Measurements from ENCODE around the gene DPYSL5.

GRCh38 chr2:26885651-26886329 is 37.9 kb downstream of the DPYSL5 start:
- TF ChIP-seq ATF2 (IDR thresholded peaks at IDR 0.05; ENCODE audit: low read length) (no peak), FOXM1 (IDR thresholded peaks at IDR 0.05; ENCODE audit: low read depth, low read length) (no peak), CTCF (IDR thresholded peaks at IDR 0.05 in 2 of 3, conservative IDR thresholded peaks at IDR 0.05 in 1 of 3; ENCODE audit: control insufficient read depth in 2 of 3, extremely low read depth in 1 of 3, insufficient read depth in 1 of 3, low read depth in 3 of 3, low read length in 3 of 3) (no peak), YY1 (IDR thresholded peaks at IDR 0.05; ENCODE audit: low read depth, low read length) (no peak), EZH2 (IDR thresholded peaks at IDR 0.05; ENCODE audit: borderline replicate concordance, control insufficient read depth, low read depth, low read length) (no peak), POLR2AphosphoS5 (IDR thresholded peaks at IDR 0.05; ENCODE audit: low read length) (no peak), POLR2A (IDR thresholded peaks at IDR 0.05; ENCODE audit: low read depth, low read length) (no peak), GABPA (IDR thresholded peaks at IDR 0.05; ENCODE audit: low read depth) (no peak), HDAC6 (IDR thresholded peaks at IDR 0.05; ENCODE audit: unreplicated experiment) (no peak), NBN (IDR thresholded peaks at IDR 0.05) (no peak), ELK1 (IDR thresholded peaks at IDR 0.05; ENCODE audit: low read depth, low read length) (no peak), CHD2 (IDR thresholded peaks at IDR 0.05; ENCODE audit: borderline replicate concordance, low read depth, low read length) (no peak), PBX3 (IDR thresholded peaks at IDR 0.05; ENCODE audit: insufficient replicate concordance, low read depth, low read length) (no peak)

Data from GM12878 (cell line).